HG03558 (cell line): Measurements from ENCODE around the gene PSMD11.

ENCODE experiments used
- ATAC-seq: cut with Tn5 transposase; IDR thresholded peaks from one replicate; pipeline ENCODE4 v1.9.1; 2021; ENCODE audit warnings: moderate number of reproducible peaks; ENCODE audit not compliant: unreplicated experiment; ENCODE audit errors: extremely low read depth

PSMD11 gene

DNA sequence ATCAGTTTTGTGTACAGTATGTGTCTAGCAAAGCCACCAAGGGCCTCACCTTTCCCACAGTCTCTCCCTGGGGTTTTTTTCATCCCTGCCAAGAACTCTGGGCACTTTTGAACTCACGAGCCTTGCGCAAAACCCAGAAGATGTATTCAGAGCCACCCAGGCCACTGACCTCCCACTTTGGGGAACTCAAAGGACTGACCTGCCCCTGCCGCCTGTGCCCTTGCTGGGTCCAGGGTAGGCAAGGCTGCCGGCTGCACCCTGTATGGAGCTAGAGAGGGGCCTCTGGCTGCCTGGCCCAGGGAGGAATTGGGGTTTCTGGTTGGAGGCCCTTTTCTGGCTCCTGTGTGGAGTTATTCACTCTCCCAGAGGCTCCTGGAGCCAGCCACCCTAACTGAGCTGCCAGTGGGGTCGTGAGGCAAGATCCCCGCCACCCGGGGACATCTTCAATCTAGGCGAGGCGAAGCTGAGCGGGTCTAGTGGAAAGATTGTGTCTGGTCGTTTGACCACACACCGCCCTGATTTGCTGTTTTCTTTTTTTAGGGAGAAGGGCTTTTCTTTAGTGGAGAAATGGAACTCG, 44.4 kb downstream of the PSMD11 start:
- ATAC-seq = no peak

GRCh38 chr17:32489320-32490100, 45.2 kb downstream of the PSMD11 start:
- ATAC-seq = no peak

GRCh38 chr17:32490101-32490482, 45.8 kb downstream of the PSMD11 start:
- ATAC-seq = no peak

DNA sequence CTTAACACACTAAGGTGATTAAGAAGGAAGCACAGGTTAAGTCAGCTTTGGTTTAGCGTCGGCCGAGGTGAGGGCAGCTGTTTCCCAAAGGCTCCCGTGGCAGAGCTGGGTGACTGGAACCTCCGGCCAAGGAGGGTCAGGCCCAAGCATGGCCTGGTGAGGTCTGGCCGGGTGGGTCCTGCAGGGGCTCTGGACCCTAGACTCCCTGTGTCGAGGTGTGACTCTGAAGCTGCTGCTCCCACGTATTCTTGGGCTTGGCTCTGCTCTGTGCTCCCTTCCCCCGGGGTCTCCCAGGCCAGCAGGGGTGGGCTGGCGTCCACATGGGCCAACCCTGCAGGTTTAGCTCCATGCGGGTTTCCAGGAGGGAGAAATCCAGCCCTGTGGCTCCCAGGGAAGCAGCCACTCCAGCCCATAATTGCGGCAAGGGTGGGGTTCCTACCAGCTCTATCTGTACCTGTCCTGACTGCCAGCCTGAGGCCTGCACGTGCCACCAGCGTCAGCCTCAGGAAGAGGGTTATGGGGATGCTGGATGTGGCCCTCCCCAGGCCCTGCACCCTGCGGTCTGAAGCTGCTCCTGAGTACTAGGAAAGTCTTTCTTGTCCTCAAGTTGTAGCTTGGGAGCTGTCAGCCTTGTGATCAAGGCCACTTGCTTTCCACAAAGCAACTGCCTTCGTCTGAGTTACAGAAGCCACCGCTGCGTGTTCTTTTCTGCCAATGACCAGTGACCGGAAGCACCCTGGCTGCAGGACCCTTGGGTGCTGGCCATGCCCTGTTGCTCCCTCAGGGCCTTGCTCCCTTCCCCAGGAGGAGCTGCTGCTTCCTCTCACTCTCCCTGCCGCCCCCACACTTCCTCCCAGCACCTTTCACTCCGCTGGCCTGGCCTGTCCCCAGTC, 47.3 kb downstream of the PSMD11 start:
- ATAC-seq = no peak

DNA sequence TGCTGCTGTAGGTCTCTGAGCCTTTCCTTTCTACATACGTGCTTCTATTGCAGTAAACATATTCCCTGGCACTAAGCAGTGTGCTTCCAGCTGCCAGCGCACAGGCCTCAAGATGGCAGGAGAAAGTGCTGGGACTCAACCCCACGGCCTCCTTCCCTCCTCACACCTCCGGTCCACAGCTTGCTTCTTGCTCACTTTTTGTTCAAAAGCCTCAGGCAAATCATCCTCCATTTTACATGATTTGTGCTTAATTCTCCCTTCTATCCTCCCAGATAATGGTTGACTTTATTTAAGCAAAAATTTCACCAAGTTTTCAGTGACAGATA, 47.9 kb downstream of the PSMD11 start:
- no peak for ATAC-seq

DNA sequence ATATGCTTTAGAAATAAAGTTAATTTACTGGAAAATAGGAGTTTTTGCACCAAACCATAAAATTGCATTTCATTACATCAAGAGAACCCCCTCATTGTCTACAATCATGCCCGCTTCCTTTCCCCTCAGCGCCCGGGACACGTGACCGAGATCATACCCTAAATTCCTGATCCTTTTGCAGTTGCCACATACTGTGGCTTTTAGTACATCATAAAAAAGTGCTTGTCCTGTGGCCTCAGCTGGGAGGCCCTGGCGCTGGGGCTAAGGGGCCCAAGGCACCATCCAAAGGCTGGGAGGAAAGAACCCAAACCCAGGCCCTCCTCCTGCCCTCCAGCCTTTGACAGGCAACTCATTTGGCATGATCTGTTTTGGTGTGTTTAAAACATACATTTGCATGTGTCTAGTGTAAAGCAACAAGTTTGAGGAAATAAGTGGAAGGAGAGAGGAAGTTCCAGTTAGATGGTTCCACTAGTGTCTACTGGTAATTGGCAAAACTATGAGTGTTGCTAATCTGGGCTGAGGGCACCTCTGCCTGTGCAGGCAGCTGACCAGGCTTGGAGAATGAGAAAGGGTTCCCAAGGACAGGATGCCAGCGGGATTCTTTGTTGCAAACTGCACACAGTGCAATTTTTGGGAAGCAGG, 48.5 kb downstream of the PSMD11 start:
- no peak for ATAC-seq

DNA sequence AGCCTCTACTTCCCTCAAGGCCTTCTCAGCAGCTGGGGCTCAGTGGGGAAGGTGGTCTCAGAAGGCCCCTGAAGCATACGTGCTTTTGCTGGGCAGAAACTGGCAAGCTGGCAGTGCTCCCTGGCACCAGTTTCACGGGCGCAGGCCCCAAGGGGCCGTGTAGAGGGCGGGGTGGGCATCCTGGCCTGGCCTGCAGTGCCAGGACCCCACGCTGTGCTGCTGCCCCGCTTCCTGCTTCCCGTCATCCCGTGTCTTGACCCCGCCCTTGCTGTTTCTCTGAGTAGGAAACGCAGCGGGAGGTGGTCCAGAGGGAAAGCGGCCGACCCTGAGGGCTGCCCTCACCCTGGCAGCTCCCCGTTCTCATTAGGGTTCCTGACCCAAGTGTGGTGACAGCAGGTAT, 49.3 kb downstream of the PSMD11 start:
- ATAC-seq = no peak

DNA sequence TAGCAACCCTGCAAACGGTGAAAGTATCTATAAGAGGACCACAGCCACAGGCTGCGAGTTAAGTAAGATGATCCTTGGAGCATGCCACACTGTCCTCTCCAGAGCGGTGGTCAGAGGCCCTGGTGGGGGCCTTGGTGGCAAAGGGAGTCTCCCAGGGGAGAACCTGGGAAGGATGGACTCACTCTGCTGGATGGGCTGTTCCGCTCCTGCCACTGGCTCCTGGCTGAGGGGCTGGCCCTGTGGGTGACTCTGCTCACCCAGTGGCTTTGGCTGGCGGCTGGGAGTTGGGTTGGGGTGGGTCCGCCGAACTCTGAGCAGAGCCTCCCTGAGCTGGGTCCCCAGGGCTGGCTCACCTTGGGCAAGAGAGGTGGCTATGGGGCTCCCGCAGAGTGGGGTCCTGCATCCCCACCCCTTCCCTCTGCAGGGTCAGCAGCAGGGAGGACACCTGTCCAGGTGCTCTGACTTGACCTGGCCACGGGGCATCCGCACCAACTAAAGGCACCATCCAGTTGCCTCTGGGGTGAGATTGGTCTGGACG, 49.7 kb downstream of the PSMD11 start:
- ATAC-seq = no peak

DNA sequence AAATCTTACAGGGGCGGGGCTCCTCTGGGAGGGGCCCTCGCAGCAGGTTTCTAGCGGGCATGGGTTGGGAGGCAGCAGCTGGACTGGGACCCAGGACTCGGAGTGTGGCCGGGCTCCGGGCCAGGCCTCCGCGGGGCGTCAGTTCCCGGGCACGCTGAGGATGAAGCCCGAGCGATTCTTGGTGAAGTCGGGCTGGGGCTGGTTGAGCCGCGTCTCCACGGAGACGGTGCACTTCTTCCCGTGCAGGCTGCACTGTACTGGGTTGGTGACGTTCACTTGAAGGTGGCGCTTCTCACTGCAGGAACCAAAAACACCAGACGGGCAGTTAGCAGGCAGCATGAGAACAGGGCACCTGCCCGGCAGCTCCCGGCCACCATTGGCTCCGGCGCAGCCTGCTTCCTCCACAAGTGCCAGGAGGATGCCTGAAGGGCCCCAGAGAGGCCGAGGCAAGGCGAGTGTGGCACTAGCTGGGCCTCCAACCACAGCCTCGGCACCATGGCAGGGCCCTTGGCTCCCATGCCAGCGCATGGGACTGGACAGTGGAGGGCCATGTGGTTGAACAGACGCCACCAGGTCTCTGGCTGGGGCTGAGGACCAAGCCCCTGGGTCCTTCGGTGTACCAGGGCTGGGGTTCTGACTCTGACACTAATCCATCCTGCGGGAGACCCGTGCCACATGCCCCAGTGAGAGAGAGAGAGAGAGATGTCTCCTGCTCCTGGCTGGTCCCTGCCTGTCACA, 50.5 kb downstream of the PSMD11 start:
- ATAC-seq = no peak

DNA sequence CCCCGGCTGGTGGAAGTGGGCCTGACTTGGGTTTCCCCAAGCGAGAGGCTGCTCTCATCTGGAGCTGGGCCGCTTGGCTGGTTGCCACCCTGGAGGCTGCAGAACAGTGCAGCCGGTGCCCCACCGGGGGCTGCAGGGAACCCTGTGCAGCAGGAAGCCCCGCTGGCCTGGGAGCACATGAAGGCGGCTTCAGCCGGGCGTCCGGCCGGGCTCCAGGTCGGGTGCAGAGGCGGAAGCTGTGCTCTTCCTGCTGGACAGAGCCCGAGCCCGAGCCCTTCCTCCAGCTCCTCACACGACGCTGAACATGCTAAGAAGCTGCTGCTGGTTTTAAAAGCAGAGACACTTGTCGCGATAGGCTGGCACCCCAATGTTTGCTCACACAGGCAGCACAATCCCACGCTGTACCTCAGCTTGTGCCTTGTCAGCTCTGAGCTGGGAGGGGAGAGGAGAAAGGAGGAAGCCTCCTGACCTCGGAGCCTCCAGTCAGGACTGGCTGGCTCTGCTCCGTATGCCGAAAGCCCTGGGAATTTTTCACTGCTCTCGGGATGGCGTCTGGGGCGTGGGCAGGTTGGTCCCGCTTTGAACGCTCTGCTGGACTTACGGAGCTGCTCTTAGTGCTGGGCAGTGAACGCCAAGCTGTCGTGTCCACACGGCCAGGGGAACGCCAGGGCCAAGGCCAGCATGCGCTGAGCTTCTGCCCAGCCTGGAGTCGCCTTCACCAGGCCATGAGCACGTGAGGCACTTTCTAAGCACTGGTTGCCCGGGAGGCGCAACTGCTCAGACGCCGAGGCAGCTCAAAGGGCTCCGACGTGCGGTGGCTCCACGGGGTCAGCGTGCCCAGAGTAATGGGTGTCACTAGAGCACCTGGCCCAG, 51.3 kb downstream of the PSMD11 start:
- ATAC-seq = no peak

- ATAC-seq = no peak
These were observed 52.2 kb downstream of the PSMD11 start for GRCh38 chr17:32496395-32497073.

DNA sequence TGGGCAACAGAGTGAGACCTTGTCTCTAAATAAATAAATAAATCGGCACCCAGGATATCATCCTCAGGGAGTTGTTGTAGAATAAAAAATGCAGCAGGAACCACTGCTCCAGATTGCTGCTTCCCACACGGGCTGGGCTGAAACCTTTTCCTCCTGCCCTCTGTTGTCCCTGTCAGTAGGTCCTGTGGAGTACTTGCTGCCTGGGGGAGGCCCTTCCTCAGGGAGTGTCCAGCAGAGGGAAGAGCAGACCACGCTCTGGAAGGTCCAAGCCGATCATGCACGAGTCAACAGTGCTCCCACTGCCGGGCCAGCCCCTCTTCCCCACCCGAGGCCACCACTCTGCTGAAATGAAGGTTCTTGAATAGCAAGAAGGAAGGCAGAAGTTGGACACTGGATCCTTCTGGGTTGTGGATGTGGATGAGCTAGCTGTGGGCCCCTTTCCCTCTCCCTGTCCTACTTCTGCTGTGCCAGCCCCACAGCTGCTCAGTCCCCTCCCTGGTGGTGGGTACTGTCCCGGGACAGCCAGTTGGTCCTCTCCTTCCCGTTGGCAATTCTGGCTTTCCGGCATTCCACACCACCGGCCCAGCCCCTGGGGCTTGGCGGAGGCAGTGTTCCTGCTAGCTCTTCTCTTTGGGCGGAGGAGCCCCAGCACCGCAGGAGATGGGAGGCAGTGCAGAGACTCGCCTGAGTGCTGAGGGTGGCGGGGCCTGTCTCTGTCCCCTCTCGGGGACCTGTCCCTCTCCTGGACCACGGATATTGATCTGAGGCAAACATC, 53.3 kb downstream of the PSMD11 start:
- no peak for ATAC-seq

GRCh38 chr17:32498391-32498790, 54.1 kb downstream of the PSMD11 start:
- no peak for ATAC-seq

GRCh38 chr17:32502013-32502412, 57.7 kb downstream of the PSMD11 start:
- no peak for ATAC-seq

GRCh38 chr17:32502710-32503109, 58.4 kb downstream of the PSMD11 start:
- no peak for ATAC-seq

GRCh38 chr17:32503251-32504165, 59.2 kb downstream of the PSMD11 start:
- peak; percentile 82 for ATAC-seq
